Aorta (tissue), 5 donors: ENCODE results near the gene OR10A4. TPM values are rescaled to one million over a fixed set of nuclear protein-coding genes. Genes with fewer than 3 reads are reported as not detected.

Experiments
- ATAC-seq: fragments of 200-7000 bp; cut with Tn5 transposase; one replicate; pipeline ENCODE4 v1.9.1; 2022; ENCODE audit warnings: moderate library complexity; ENCODE audit not compliant: low FRiP score
- DNase-seq, 2 donors: peaks; one replicate each; pipeline ENCODE4 v3.0.0-alpha.2; 2020
- H3K27ac ChIP-seq, 2 donors: one replicate each; pipeline ENCODE4 v1.5.1; 2013; ENCODE audit warnings: low read length in 2 of 2, mild to moderate bottlenecking in 2 of 2, moderate library complexity in 2 of 2, control low read depth in 1 of 2, inconsistent platforms in 1 of 2, low read depth in 1 of 2
- H3K27me3 ChIP-seq, 2 donors: one replicate each; pipeline ENCODE4 v1.6.1; 2013; ENCODE audit warnings: control low read depth in 1 of 2, low read length in 1 of 2, mild to moderate bottlenecking in 1 of 2, moderate library complexity in 1 of 2; ENCODE audit not compliant: insufficient read depth in 2 of 2, control insufficient read depth in 1 of 2
- H3K36me3 ChIP-seq, 2 donors: one replicate each; pipeline ENCODE4 v1.6.1; 2013; ENCODE audit warnings: control low read depth in 1 of 2, low read length in 1 of 2, mild to moderate bottlenecking in 1 of 2; ENCODE audit not compliant: insufficient read depth in 2 of 2, control insufficient read depth in 1 of 2
- H3K4me1 ChIP-seq, 2 donors: one replicate each; pipeline ENCODE4 v1.6.1; 2013; ENCODE audit warnings: low read length in 2 of 2, control low read depth in 1 of 2, mild to moderate bottlenecking in 1 of 2, moderate library complexity in 1 of 2; ENCODE audit not compliant: insufficient read depth in 2 of 2, control insufficient read depth in 1 of 2
- H3K4me3 ChIP-seq, 2 donors: one replicate each; pipeline ENCODE4 v1.5.1; 2013; ENCODE audit warnings: low read length in 2 of 2, control low read depth in 1 of 2, mild to moderate bottlenecking in 1 of 2
- H3K9me3 ChIP-seq: one replicate; pipeline ENCODE4 v1.6.1; 2013; ENCODE audit warnings: mild to moderate bottlenecking, low read length; ENCODE audit not compliant: control insufficient read depth
- WGBS, 2 donors: extraction: QIAGEN DNeasy Blood & Tissue Kit; methylation state at CpG; one replicate each; pipeline ENCODE4 v1.1.7; 2013; 5-methylcytosine and 5-hydroxymethylcytosine counted together
- intact Hi-C, 2 donors: fragments of 100-400 bp; cut with DNase I; formaldehyde crosslinking; loops; one replicate each; pipeline versions ENCODE4 v1.14.2 to v1.15.0; 2022
- long read RNA-seq, 2 donors: library from polyadenylated mRNA; unstranded; transcript quantifications; one replicate each; pipeline ENCODE4 v2.0.0, GENCODE V29; 2020 to 2021
- polyA plus RNA-seq, 2 donors: library from polyadenylated mRNA; stranded (reverse); fragments of 200-250 nt; gene quantifications; one replicate each; pipeline ENCODE4 v1.2.3, GENCODE V29; 2013
- total RNA-seq, 2 donors: library from RNA; stranded (reverse); fragmentation: NEBNext Ultra II Directional; extraction: Animal tissue kit (Norgen Biotek cat#: 25700); gene quantifications; one replicate each; pipeline ENCODE4 v1.2.1, GENCODE V29; 2021
- donor health status: healthy with polysubstance abuse.
- donor health status: Bipolar disorder and iron deficiency.
- donor health status: DM: no; HTN: no; CAD: no.
- donor health status: DM: no; HTN: no; CAD: no.
- donor health status: DM: yes; HTN: yes; CAD: no.

Gene OR10A4, protein sequence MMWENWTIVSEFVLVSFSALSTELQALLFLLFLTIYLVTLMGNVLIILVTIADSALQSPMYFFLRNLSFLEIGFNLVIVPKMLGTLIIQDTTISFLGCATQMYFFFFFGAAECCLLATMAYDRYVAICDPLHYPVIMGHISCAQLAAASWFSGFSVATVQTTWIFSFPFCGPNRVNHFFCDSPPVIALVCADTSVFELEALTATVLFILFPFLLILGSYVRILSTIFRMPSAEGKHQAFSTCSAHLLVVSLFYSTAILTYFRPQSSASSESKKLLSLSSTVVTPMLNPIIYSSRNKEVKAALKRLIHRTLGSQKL
- total RNA-seq, result not detected
- polyA plus RNA-seq, result not detected
- long read RNA-seq, donor 1, result 0 reads
- long read RNA-seq, donor 2, result 0 reads

DNA sequence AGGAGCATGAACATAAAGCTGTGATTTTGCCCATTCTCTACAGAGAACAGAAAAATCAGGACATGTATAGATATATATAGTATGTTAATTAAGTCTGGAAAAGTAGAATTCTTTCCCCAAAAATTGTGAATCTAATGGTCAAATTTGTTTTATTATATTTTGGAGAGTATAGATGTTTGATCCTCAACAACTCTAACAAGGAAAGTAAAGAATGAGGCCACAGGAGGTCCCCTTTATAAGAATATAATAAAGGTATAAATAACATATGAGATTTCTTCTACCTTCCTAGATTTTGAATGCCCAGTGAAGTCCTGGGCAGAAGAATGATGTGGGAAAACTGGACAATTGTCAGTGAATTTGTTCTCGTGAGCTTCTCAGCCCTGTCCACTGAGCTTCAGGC, at the start of gene OR10A4:
Gene OR10A4 (plus strand): TSS at position 301 of the 400 bp plus-strand sequence. CDS start 23 bp downstream, at position 324.
- 77 to 86% methylated on average over 1 of the region's 1 CpG for WGBS, 2 donors
- intact Hi-C loops, result no loop called here

DNA sequence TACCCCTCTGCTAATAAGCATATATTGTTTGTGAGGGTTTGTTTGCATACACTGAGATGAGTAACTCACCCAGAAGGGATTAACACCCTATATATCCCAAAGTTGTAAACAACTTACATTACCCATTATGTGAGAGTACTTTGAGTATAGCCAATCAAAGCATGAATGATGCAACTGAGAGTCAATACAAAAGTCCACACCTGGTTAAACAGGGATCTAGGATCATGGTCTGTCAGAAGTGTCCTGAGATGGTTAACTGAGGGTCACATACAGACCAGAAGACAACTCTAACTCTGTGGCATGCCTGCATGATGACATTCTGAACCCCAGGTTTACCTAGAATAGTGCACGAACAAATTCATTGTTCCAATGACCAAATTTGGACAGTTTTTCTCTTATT, 48.3 kb upstream of the OR10A4 start:
- no peaks in the 10 kb centered on the region for H3K4me1 ChIP-seq
- no peaks in the 10 kb centered on the region for H3K9me3 ChIP-seq
- DNase-seq (no peak), ATAC-seq (no peak)
- H3K36me3 ChIP-seq, result no peaks in the 10 kb centered on the region
- H3K27me3 ChIP-seq, result no peaks in the 10 kb centered on the region
- no peak overlapping the region for H3K27ac ChIP-seq
- 78 to 80% methylated on average over 1 of the region's 1 CpG for WGBS, 2 donors
- H3K4me3 ChIP-seq, result no peak overlapping the region
- intact Hi-C loops, result loop anchor here in 1 of 2 donors (10.0 kb wide), 1 partner anchor 617 kb away; no protein-coding TSS in a partner anchor

More for the DNA sequence above, at the start of gene OR10A4:
- DNase-seq, result no peak
- no peaks in the 10 kb centered on the region for H3K27me3 ChIP-seq
- H3K4me1 ChIP-seq, result no peaks in the 10 kb centered on the region
- no peaks in the 10 kb centered on the region for H3K36me3 ChIP-seq
- H3K4me3 ChIP-seq, result no peak within 1 kb of the TSS
- H3K27ac ChIP-seq, result no peak within 1 kb of the TSS
- no peak for ATAC-seq
- peaks cover 1% of the 10 kb centered on the region for H3K9me3 ChIP-seq

DNA sequence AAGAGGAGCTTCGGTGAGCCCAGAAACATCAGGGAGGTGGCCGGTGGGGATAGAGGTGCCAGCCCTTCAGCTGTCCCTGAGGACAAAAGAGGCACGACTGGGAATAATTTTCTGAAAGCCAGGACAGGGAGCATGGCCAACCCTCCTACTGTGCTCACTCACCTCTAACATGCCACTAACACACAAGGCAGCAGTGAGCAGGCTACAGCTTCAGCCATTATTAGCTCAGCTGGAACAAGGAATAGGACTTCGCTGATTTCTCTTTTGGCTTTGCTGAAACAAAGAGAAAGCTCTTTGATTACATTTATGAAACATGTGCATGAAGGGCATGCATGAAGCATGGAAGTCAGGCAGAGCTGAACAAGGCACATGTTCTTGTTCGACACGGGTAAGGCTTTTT, 43.1 kb upstream of the OR10A4 start:
- Histone ChIP-seq H3K27me3 (no peaks in the 10 kb centered on the region), H3K27ac (no peak overlapping the region), H3K4me1 (no peaks in the 10 kb centered on the region), H3K4me3 (no peak overlapping the region), H3K36me3 (no peaks in the 10 kb centered on the region), H3K9me3 (no peaks in the 10 kb centered on the region)
- 67 to 68% methylated on average over 6 of the region's 6 CpGs for WGBS, 2 donors
- ATAC-seq (peak; percentile 22), DNase-seq (no peak)
- intact Hi-C loops, result no loop called here

DNA sequence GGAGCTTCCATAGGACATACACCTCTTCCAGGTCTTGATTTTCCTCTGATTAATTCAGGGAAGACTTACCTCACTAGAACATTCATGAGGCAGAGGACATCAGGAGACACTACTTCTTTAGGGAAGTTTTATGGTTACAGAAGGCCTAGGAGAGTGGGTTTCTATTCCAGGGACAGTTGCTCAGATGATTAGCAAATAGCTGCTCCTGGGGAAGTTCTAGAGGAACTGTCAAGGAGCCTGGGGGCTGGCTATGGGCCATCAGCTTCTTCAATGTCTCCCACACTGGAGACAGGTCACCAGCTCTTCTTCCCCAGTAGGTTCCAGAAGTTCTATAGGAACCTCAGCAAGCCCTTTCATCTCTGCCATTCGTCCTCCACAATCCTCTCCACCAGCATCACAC, 42.4 kb upstream of the OR10A4 start:
- no peaks in the 10 kb centered on the region for H3K27me3 ChIP-seq
- H3K4me1 ChIP-seq, result no peaks in the 10 kb centered on the region
- intact Hi-C loops, result no loop called here
- 45 to 57% methylated on average over 1 of the region's 1 CpG for WGBS, 2 donors
- H3K4me3 ChIP-seq, result no peak overlapping the region
- no peaks in the 10 kb centered on the region for H3K36me3 ChIP-seq
- ATAC-seq (no peak), DNase-seq (no peak)
- H3K9me3 ChIP-seq, result no peaks in the 10 kb centered on the region
- H3K27ac ChIP-seq, result no peak overlapping the region

DNA sequence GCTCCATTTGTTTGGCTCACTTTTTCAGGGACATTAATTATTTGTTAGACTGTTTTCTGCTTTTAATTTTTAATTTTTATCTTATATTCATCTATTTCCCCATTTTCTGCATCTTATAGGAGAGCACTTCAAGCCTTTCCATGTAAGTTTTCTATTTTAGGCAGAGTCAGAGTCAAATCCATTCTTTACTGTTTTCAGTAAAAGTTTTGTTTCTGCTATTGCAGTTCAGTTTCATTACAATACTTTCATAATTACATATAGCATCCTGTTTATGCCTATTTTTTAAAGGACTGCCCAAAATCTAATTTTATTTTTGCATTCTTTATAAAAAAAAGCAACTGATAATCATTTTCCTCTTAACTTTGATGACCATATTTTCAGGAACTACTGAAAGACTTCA, 34.7 kb upstream of the OR10A4 start:
- no peaks in the 10 kb centered on the region for H3K27me3 ChIP-seq
- no peaks in the 10 kb centered on the region for H3K4me1 ChIP-seq
- peaks cover 2% of the 10 kb centered on the region for H3K9me3 ChIP-seq
- ATAC-seq, result no peak
- no peaks in the 10 kb centered on the region for H3K36me3 ChIP-seq
- no peak for DNase-seq
- H3K27ac ChIP-seq, result no peak overlapping the region
- no peak overlapping the region for H3K4me3 ChIP-seq
- intact Hi-C loops, result no loop called here

DNA sequence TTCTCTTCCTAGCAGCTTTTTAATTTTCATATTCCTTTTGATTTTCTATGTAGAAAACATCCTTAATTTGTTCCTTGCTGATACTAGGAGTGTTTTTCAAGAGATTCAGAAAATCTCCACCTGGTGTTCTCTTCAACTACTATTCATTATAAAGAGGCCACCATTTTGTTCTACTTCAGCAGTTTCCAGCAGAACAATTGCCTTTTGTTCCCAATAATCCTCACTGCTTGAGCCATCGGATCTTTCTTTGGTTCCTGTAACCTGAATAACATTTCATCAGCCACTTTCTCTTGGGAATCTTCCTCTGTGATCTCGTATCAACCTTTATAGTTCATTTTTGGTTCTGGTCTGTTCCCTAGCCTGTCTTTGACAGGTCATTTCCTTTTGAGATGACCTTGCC, 32.8 kb upstream of the OR10A4 start:
- H3K36me3 ChIP-seq, result no peaks in the 10 kb centered on the region
- ATAC-seq (no peak), DNase-seq (no peak)
- H3K4me3 ChIP-seq, result no peak overlapping the region
- peaks cover 2% of the 10 kb centered on the region for H3K9me3 ChIP-seq
- no peak overlapping the region for H3K27ac ChIP-seq
- WGBS, 2 donors, result 36 to 41% methylated on average over 2 of the region's 2 CpGs
- intact Hi-C loops, result no loop called here
- H3K27me3 ChIP-seq, result no peaks in the 10 kb centered on the region
- H3K4me1 ChIP-seq, result no peaks in the 10 kb centered on the region

DNA sequence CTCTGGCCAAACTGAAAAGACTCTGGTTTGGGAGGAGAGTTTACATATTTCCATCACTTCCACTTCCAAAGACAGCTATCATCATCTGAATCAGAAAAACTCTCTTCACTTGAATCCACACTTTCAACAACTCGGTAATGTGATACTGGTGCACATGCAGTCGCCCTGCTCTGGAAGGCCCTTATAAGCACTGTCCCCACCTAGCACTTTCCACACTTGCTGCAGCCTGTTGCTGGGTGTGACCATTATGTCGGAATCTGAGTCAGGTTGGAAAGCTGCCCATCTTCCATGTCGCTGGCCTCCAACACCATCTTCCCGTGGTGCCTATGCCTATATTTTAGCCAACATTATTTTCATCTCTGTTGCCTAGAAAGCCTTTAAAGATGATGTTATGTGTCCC, 32.1 kb upstream of the OR10A4 start:
- H3K9me3 ChIP-seq, result peaks cover 2% of the 10 kb centered on the region
- intact Hi-C loops, result no loop called here
- DNase-seq (no peak), ATAC-seq (no peak)
- no peak overlapping the region for H3K4me3 ChIP-seq
- no peak overlapping the region for H3K27ac ChIP-seq
- WGBS, 2 donors, result 84 to 85% methylated on average over 5 of the region's 5 CpGs
- no peaks in the 10 kb centered on the region for H3K27me3 ChIP-seq
- H3K4me1 ChIP-seq, result no peaks in the 10 kb centered on the region
- H3K36me3 ChIP-seq, result no peaks in the 10 kb centered on the region

DNA sequence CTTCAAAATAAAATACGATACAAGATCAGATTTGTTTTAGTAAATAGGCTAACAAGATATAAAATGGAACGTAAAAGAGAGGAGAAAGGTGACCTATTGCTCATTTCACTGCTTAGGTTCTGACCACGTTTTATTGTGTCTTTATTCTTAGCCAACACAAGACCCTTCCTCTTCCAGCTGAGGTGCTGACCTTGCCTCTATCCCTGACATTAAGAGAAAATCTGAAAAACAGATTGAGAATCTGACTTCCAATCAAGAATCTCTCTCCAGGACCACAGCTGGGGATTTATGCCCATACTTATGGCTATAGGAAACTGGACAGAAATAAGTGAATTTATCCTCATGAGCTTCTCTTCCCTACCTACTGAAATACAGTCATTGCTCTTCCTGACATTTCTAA, 31.0 kb upstream of the OR10A4 start, which contains the start of gene OR10A5:
Gene OR10A5 (plus strand): TSS at position 301 of the 400 bp plus-strand sequence. CDS start 0 bp downstream, at position 301.
- Histone ChIP-seq H3K9me3 (peaks cover 2% of the 10 kb centered on the region), H3K4me1 (no peaks in the 10 kb centered on the region), H3K36me3 (no peaks in the 10 kb centered on the region), H3K27me3 (no peaks in the 10 kb centered on the region), H3K27ac (no peak within 1 kb of the TSS), H3K4me3 (no peak within 1 kb of the TSS)
- ATAC-seq (no peak), DNase-seq (no peak)
- 51 to 69% methylated on average over 3 of the region's 3 CpGs for WGBS, 2 donors
- intact Hi-C loops, result no loop called here

DNA sequence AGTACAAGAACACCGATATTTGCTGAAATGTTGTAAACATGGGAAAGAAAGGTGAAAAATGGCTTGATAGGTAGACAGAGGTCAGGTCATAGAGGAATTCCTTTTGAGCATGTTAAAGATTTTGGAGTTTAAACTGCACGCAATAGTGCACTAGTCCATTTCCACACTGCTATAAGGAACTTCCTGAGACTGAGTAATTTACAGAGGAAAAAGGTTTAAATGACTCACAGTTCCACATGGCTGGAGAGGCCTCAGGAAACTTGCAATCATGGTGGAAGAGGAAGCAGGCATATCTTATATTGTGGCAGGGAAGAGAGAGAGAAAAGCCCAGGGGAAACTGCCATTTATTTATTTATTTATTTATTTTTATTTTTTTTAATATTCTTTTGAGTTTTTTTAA, 25.9 kb upstream of the OR10A4 start:
- DNase-seq (no peak), ATAC-seq (no peak)
- Histone ChIP-seq H3K4me1 (no peaks in the 10 kb centered on the region), H3K27me3 (no peaks in the 10 kb centered on the region), H3K9me3 (no peaks in the 10 kb centered on the region), H3K4me3 (no peak overlapping the region), H3K36me3 (no peaks in the 10 kb centered on the region), H3K27ac (no peak overlapping the region)
- 73 to 92% methylated on average over 2 of the region's 2 CpGs for WGBS, 2 donors
- intact Hi-C loops, result no loop called here
